Neural progenitor cell (in vitro differentiated cells): ENCODE data around the gene SYTL3.

Experiments
- CTCF ChIP-seq: fragments of 200-600 bp; sonication (generic); IDR thresholded peaks from 2 replicates; pipeline ENCODE4 v1.5.1; 2017; ENCODE audit warnings: antibody characterized with exemption, mild to moderate bottlenecking
- EZH2 ChIP-seq: fragments of 200-600 bp; sonication (generic); IDR thresholded peaks from 2 replicates; pipeline ENCODE4 v1.6.1; 2017; ENCODE audit warnings: antibody characterized with exemption, mild to moderate bottlenecking, moderate library complexity
- EZH2phosphoT487 ChIP-seq: fragments of 200-600 bp; sonication (generic); IDR thresholded peaks from 2 replicates; pipeline ENCODE4 v1.6.1; 2017; ENCODE audit warnings: antibody characterized with exemption

- TF ChIP-seq EZH2phosphoT487 (no peak), CTCF (no peak), EZH2 (no peak)
Measured at GRCh38 chr6:158680015-158680414, 30.2 kb downstream of the SYTL3 start.
